GM21381 (cell line): ENCODE results near the gene TCF7L1.
"Not testable (repeated sequence)": the region's sequence is repeated elsewhere in the genome, so short reads cannot be mapped to it uniquely, and the experiment has no call there.

Source experiments
- ATAC-seq: cut with Tn5 transposase; IDR thresholded peaks from one replicate; pipeline ENCODE4 v1.9.1; 2021; ENCODE audit warnings: mild to moderate bottlenecking, moderate library complexity; ENCODE audit not compliant: unreplicated experiment

TCF7L1 gene, protein sequence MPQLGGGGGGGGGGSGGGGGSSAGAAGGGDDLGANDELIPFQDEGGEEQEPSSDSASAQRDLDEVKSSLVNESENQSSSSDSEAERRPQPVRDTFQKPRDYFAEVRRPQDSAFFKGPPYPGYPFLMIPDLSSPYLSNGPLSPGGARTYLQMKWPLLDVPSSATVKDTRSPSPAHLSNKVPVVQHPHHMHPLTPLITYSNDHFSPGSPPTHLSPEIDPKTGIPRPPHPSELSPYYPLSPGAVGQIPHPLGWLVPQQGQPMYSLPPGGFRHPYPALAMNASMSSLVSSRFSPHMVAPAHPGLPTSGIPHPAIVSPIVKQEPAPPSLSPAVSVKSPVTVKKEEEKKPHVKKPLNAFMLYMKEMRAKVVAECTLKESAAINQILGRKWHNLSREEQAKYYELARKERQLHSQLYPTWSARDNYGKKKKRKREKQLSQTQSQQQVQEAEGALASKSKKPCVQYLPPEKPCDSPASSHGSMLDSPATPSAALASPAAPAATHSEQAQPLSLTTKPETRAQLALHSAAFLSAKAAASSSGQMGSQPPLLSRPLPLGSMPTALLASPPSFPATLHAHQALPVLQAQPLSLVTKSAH

DNA sequence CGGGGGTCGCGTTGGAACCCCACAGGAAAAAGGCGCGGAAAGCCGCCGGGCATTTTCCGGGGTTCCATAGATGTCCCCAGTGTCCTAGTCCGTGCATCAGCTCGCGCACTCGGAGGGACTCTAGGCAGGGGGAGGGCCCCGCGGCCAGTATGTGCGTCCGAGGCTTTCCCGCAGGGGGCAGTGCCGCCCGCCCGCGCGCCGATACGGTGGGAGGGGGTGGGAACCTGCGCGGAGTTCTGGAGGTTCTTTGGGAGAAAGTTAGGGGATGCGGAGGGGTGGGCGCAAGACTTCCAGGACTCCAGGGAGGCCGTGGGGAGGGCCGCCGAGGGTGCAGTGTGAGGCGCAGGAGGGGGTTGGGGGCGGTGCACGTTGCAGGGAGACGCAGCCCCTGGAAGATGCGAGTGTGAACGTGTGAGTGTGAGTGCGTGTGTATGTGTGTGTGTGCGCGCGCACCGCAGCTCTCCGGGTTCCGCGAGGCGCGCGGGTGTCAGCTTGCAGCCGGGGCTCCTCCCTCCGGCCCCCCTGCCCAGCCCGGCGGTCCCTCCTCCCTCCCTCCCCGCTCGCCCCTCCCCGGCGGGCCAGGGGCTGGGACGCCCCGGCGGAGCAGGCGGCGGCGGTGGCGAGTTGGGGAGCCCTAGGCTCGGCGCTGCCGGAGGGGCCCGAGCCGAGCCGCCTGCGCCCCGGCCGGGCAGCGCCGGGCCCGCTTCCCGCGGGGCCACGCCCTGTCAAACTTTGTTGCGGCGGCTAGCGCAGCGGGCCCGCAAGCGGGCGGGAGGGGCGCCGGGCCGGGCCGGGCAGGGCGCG is at the start of gene TCF7L1:
TSS of gene TCF7L1 (plus strand) at position 559 of the 804 bp plus-strand sequence. CDS start 293 bp downstream, outside the sequence.
- ATAC-seq: no peak

GRCh38 chr2:85085563-85085962 is 47.6 kb upstream of the TCF7L1 start:
- no peak for ATAC-seq

DNA sequence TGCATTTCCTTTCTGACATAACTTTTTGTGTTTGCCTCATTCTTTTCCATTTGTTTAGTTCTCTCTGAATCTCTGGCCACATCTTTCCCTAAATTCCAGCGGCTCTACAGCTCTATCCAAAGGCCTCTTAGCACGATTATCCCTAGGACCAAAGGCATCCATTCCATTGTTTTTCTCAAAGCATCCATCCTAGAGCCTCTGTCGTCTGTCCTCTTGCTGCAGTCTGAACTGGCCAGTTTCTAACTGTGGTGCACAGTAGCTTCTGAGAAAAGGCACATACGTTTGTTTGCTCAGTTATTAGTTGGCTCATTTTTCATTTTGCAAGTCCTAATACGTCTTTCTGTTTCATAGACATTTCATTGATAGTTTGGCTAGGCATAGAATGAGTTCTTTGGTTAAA is 45.7 kb upstream of the TCF7L1 start:
- ATAC-seq: no peak

- ATAC-seq: no peak
These were observed 44.3 kb upstream of the TCF7L1 start for GRCh38 chr2:85088921-85089320.

- no peak for ATAC-seq
These were observed 43.6 kb upstream of the TCF7L1 start for GRCh38 chr2:85089585-85089984.

DNA sequence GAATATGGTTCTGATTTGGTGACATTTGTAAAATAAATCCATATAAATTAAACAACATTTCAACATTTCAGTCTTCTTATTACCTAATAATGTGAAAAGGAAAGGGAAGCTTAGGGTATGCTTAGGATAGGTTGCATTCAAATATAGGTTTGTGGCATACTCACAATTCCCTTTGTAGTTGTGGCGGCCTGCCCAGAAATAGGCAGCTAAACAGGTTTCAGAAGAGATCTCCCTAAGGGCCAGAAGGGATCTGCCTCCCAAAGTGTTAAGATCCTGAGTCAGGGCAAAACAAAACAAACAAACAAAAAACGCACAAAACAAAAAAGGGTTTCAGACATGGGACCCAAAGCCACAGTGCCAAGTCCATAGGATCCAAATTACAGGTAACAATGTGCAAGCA is 41.4 kb upstream of the TCF7L1 start:
- ATAC-seq: no peak

DNA sequence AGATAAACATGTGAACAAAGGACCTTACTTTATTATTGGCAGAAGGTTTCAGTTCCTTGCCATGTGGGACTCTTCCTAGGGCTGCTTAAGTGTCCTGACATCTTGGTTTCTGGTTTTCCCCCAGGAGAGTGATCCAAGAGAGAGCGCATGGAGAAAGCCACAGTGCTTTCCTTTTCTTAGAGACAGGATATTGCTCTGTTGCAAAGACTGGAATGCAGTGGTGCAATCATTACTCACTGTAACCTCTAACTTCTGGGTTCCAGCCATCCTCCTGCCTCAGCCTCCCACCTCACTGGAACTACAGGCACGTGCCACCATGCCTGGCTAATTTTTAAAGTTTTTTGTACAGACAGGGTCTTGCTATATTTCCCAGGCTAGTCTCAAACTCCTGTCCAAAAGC is 38.1 kb upstream of the TCF7L1 start:
- ATAC-seq: no peak

- ATAC-seq: no peak
These were observed 36.6 kb upstream of the TCF7L1 start for GRCh38 chr2:85096616-85097015.

DNA sequence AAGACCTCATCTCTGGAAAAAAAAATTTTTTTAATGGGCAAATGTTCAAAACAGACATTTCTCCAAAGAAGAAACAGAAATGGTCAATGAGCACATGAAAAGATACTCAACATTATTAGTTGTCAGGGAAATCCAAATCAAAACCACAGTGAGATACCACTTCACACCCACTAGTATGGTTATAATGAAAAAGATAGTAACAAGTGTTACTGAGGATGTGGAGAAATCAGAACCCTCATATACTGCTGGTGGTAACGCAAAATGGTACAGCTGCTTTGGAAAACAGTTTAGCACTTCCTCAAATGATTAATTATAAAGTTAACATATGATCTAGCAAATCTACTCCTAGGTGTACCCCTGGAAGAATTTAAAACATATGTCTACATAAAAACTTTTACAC is 29.0 kb upstream of the TCF7L1 start:
- no peak for ATAC-seq

DNA sequence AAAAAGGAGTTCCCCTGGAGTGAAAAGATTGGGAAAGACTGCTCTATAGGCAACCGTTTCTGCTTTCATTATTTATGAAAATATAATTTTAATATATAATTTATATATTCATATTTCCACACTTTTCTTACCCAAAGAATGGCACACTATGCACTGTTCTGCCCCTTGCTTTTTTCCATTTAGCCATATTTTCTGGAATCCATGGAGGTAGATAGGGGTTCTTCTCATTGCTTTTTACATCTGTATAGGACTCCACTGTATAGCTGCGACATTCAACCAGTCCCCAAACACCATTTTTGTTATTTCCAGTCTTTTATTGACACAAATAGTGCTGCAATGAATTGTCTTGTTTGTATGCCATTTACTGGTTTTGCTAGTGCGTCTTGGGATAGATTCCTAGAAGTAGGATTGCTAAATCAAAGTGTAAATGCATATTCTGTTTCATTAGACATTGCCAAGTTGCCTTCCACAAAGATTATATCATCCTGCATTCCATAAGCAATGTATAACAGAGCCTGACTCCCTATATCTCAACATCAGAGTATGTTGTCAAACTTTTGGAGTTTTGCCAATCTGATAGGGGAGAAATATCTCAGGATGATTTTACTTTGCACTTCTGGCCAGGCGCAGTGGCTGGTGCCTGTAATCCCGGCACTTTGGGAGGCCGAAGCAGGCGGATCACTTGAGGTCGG is 26.6 kb upstream of the TCF7L1 start:
- ATAC-seq: no peak

- ATAC-seq: no peak
These were observed 22.1 kb upstream of the TCF7L1 start for GRCh38 chr2:85110991-85111560.

- ATAC-seq: no peak
These were observed 21.3 kb upstream of the TCF7L1 start for GRCh38 chr2:85111819-85112281.

DNA sequence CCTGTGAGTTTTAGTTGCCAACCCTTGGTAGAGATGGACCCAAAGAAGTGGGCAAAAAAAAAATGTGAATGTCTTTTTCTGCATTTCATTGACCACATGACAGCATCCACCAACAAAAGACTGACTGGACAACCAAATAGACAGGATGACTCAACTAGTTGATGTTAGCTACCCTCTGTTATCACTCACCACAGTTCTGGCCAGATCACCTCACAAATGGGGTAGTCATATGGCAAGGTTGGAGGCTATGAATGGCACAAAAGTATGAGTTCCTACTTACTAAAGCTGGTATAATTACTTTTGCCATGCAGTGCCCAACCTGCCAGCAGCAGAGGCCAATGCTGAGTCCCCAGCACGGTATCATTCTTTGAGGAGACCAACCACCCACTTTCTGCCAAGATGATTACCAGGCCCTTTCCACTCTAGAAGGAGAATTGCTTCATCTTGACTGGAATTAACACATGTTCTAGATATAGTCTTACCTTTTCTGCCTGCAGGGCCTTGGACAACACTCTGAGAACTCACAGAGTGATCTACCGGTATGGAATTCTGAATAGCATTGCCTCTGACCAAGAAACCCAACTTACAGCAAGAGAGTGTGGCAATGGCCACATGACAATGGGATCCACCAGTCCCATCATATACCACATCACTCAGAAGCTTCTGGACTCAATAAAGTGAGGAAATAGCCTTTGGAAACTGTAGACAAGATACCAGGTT is 20.1 kb upstream of the TCF7L1 start:
- no peak for ATAC-seq

- ATAC-seq: no peak
These were observed 18.4 kb upstream of the TCF7L1 start for GRCh38 chr2:85114586-85115330.

DNA sequence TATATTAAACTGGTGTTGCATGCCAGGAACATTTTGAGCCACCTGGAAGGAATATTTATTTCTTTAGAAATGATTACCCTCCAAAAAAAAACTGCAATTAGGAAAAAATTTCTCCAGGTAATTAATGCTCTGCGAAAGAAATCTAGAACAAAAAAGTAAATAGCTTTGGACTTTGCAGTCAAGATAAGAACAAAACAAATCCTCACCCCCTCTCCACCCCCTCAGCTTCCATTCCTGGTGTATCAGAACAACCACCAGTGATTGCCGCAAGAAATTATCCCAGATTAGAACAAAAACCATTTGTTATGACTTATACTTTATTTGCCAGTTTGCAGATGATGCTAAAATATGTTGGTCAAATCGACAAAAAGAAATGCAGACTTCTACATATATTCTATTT is 17.0 kb upstream of the TCF7L1 start:
- no peak for ATAC-seq

GRCh38 chr2:85119900-85120299 is 13.3 kb upstream of the TCF7L1 start:
- no peak for ATAC-seq

DNA sequence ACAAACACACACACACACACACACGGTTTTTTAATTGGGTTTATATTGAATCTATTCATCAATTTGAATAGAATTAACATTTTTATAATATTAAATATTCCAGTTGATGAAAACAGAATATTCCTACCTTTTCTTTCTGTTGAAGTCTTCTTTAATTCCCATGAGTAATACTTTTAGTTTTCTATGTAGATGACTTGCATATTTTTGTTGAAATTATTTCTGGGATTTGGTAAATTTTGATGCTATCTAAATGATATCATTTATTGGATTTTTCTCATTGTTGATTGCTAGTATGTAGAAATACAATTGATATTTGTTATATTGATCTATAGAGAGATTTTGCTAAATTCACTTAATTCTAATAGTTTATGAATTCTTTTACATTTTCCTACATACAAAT is 12.8 kb upstream of the TCF7L1 start:
- ATAC-seq: no peak

DNA sequence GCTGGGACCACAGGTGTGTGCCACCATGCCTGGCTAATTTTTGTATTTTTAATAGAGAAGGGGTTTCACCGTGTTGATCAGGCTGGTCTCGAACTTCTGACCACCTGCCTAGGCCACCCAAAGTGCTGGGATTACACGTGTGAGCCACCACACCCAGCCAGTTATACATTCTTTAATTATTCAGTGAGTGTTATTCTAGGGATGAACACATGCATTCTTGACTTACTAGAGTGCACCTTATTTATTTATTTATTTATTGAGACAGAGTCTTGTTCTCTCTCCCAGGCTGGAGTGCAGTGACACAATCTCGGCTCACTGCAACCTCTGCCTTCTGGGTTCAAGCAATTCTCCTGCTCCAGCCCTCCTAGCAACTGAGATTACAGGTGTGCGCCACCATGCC is 6.7 kb upstream of the TCF7L1 start:
- not testable (repeated sequence) for ATAC-seq

GRCh38 chr2:85129861-85130260 is 3.3 kb upstream of the TCF7L1 start:
- no peak for ATAC-seq
